Measurements from ENCODE around the gene TSEN54.
"Not testable (repeated sequence)": the region's sequence is repeated elsewhere in the genome, so short reads cannot be mapped to it uniquely, and the experiment has no call there.

The TSEN54 gene

GRCh38 chr17:75475144-75475835 lies 41.0 kb upstream of the TSEN54 start:
- no peak overlapping the region for H3K27ac ChIP-seq
- TF ChIP-seq ZFX (IDR thresholded peaks at IDR 0.05; ENCODE audit: borderline replicate concordance), result no peak
- TF ChIP-seq, protein P1, sequence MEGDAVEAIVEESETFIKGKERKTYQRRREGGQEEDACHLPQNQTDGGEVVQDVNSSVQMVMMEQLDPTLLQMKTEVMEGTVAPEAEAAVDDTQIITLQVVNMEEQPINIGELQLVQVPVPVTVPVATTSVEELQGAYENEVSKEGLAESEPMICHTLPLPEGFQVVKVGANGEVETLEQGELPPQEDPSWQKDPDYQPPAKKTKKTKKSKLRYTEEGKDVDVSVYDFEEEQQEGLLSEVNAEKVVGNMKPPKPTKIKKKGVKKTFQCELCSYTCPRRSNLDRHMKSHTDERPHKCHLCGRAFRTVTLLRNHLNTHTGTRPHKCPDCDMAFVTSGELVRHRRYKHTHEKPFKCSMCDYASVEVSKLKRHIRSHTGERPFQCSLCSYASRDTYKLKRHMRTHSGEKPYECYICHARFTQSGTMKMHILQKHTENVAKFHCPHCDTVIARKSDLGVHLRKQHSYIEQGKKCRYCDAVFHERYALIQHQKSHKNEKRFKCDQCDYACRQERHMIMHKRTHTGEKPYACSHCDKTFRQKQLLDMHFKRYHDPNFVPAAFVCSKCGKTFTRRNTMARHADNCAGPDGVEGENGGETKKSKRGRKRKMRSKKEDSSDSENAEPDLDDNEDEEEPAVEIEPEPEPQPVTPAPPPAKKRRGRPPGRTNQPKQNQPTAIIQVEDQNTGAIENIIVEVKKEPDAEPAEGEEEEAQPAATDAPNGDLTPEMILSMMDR (IDR thresholded peaks at IDR 0.05), result no peak

GRCh38 chr17:75475851-75476250 lies 40.5 kb upstream of the TSEN54 start:
- no peak overlapping the region for H3K27ac ChIP-seq
- no peak for TF ChIP-seq ZFX (IDR thresholded peaks at IDR 0.05; ENCODE audit: borderline replicate concordance)
- TF ChIP-seq, protein P1 (IDR thresholded peaks at IDR 0.05), result no peak

DNA sequence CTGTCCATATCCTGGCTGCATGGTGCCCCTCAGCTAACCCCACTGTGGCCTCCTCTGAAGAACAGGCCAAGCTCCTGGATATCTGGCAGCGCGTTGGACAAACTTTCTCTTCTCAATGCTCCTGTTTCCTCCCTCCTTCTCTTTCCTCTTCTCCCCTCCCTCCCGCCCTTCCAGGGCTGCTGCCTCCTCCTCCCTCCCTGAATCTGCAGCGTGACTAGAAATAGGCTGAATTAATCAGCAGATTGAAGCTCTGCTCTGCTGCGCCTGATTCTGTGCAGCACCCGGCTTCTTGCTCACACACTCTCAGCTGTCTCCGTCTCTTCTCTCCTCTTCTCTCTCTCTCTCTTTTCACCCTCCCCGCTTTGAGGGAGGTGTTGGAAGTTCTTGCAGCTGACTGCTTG lies 40.1 kb upstream of the TSEN54 start:
- no peak for TF ChIP-seq ZFX (IDR thresholded peaks at IDR 0.05; ENCODE audit: borderline replicate concordance)
- no peak overlapping the region for H3K27ac ChIP-seq

DNA sequence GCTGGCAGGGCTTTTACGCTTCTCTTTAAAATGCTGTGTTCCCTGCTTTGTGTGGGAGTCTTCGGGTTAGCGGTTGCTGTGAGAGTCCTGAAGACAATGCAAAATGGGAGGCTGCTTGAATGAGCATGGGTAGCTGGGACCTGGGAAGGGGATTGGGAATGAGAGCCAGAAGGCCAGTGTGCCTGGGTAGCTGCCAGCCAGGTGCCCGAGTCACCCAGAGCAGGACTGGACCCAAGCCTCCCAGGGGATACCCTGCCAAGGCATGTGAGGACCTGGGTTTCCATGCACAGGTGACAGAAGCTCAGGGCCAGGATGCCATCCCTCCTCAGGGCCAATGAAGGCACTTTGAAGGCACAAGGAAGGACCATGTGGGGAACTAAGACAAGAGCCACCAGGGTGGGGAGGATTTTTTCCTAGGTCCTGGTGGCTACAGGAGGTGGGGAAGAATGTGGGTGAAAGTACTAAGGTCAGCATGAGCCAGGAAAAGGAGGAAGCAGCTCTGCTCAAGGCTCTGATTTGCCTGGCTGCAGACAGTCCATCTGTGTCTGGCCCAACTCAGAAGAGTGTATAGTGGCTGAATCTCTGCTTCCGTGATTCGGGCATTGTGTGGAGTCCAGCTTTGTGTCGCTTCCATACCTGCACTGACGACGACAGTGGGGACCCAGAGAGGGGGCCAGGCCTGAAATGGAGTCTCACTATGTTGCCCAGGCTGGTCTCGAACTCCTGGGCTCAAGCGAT lies 39.4 kb upstream of the TSEN54 start:
- H3K27ac ChIP-seq, result no peak overlapping the region
- TF ChIP-seq, protein P1 (IDR thresholded peaks at IDR 0.05), result no peak
- TF ChIP-seq ZFX (IDR thresholded peaks at IDR 0.05; ENCODE audit: borderline replicate concordance), result no peak

DNA sequence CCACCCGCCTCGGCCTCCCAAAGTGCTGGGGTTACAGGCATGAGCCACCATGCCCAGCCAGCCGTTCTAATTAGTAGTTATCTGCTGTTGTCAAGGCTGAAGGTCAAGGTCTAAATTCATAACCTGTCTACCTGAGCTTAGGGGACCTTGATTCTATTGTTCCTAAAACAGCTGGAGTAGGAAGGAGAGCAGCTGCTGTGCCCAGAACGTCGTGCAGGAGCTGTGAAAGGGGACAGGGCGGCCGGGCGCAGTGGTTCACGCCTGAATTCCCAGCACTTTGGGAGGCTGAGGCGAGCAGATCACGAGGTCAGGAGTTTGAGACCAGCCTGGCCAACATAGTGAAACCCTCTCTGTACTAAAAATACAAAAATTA lies 38.9 kb upstream of the TSEN54 start:
- H3K27ac ChIP-seq, result not testable (repeated sequence)

- H3K27ac ChIP-seq, result no peak overlapping the region
- TF ChIP-seq, protein P1 (IDR thresholded peaks at IDR 0.05), result no peak
- no peak for TF ChIP-seq ZFX (IDR thresholded peaks at IDR 0.05; ENCODE audit: borderline replicate concordance)
These were observed 37.8 kb upstream of the TSEN54 start for GRCh38 chr17:75478508-75478907.

DNA sequence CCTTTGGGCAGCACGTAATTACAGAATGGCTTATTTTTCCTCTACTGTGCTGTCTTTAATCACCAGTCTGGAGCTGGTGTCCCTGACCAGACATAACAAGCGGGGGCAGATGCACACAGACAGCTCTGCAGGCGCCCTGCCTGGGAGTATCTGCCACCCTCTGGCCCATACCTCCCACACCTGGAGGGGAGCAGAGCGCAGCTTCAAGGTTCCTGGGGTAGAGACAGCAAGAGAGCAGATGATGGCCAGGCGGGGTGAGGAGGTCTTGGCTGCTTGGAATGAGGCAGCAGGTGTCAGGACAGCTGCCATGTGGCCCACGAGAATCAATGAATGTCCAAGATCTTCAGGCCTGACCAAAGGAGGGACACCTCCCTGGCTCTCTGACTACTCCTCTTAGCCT lies 36.0 kb upstream of the TSEN54 start:
- no peak for TF ChIP-seq ZFX (IDR thresholded peaks at IDR 0.05; ENCODE audit: borderline replicate concordance)
- TF ChIP-seq, protein P1 (IDR thresholded peaks at IDR 0.05), result no peak
- no peak overlapping the region for H3K27ac ChIP-seq

GRCh38 chr17:75481194-75482068 lies 34.9 kb upstream of the TSEN54 start:
- H3K27ac ChIP-seq, result no peak overlapping the region
- TF ChIP-seq, protein P1 (IDR thresholded peaks at IDR 0.05), result no peak
- TF ChIP-seq ZFX (IDR thresholded peaks at IDR 0.05; ENCODE audit: borderline replicate concordance), result no peak

All from 22Rv1 (cell line).